Activated CD8-positive, alpha-beta T cell treated with anti-CD3 and anti-CD28 coated beads, Interleukin-2, amount 10 ng/mL, durations not matched to agents 7 days and 5 days (primary cell): ENCODE results near the gene TRAPPC3L. TPM values are rescaled to one million over a fixed set of nuclear protein-coding genes. Genes with fewer than 3 reads are reported as not detected.

Experiments used
- ATAC-seq: fragments of 150-1000 bp; cut with Tn5 transposase; one replicate; pipeline ENCODE4 v1.10.0; 2021; ENCODE audit warnings: moderate library complexity
- CTCF ChIA-PET: fragments of 350-600 bp; sonication (Branson Sonifier 250); formaldehyde crosslinking; loops from one replicate; lab custom pipeline; 2021; ENCODE audit warnings: antibody characterized with exemption; lab: Charles Lee
- POLR2A ChIA-PET: fragments of 350-600 bp; sonication (Branson Sonifier 250); formaldehyde crosslinking; loops from one replicate; lab custom pipeline; 2021; ENCODE audit warnings: antibody characterized with exemption; lab: Charles Lee
- DNase-seq: peaks from one replicate; pipeline ENCODE4 v3.0.0-alpha.2; 2020
- H3K27ac Mint-ChIP-seq: one replicate; pipeline ENCODE4 v1.8.0; 2021; ENCODE audit warnings: mild to moderate bottlenecking, mixed read lengths
- H3K27me3 Mint-ChIP-seq: one replicate; pipeline ENCODE4 v1.8.0; 2021; ENCODE audit warnings: low read depth, mixed read lengths
- H3K36me3 Mint-ChIP-seq: one replicate; pipeline ENCODE4 v1.8.0; 2021; ENCODE audit warnings: low read depth, mixed read lengths
- H3K4me1 Mint-ChIP-seq: one replicate; pipeline ENCODE4 v1.8.0; 2021; ENCODE audit warnings: low read depth, mixed read lengths
- H3K4me3 Mint-ChIP-seq: one replicate; pipeline ENCODE4 v1.8.0; 2021; ENCODE audit warnings: mild to moderate bottlenecking, mixed read lengths
- H3K9me3 Mint-ChIP-seq: one replicate; pipeline ENCODE4 v1.8.0; 2022; ENCODE audit warnings: mixed read lengths; ENCODE audit not compliant: insufficient read depth
- total RNA-seq, 2 experiments: library from RNA; stranded (reverse); gene quantifications; one replicate each; pipeline ENCODE4 v1.2.3, GENCODE V29; 2021

The TRAPPC3L gene
- total RNA-seq, 2 experiments from 2014 or later = not detected

- peaks cover 19% of the 10 kb centered on the region for H3K27me3 Mint-ChIP-seq
- H3K9me3 Mint-ChIP-seq = no peaks in the 10 kb centered on the region
- no peak for DNase-seq
- CTCF ChIA-PET = interaction anchor here (0.6 to 4.6 kb wide), 4 partner anchors 8 to 87 kb away, joined by 3 to 24 read pairs (median 3); no protein-coding TSS in a partner anchor
- H3K4me3 Mint-ChIP-seq = no peak overlapping the region
- no peak overlapping the region for H3K27ac Mint-ChIP-seq
- H3K36me3 Mint-ChIP-seq = no peaks in the 10 kb centered on the region
- no peak for ATAC-seq
- H3K4me1 Mint-ChIP-seq = peaks cover 46% of the 10 kb centered on the region
- POLR2A ChIA-PET = no interaction called here
Observed at GRCh38 chr6:116447052-116447451, 98.4 kb downstream of the TRAPPC3L start.

GRCh38 chr6:116446399-116446798, 99.1 kb downstream of the TRAPPC3L start:
- ChIA-PET CTCF (interaction anchor here (0.8 to 4.6 kb wide), 4 partner anchors 9 to 114 kb away, joined by 3 to 24 read pairs (median 8); no protein-coding TSS in a partner anchor), POLR2A (no interaction called here)
- H3K27ac Mint-ChIP-seq = no peak overlapping the region
- H3K27me3 Mint-ChIP-seq = peaks cover 25% of the 10 kb centered on the region
- no peaks in the 10 kb centered on the region for H3K36me3 Mint-ChIP-seq
- ATAC-seq (no peak), DNase-seq (no peak)
- H3K4me1 Mint-ChIP-seq = peaks cover 42% of the 10 kb centered on the region
- H3K4me3 Mint-ChIP-seq = no peak overlapping the region
- H3K9me3 Mint-ChIP-seq = no peaks in the 10 kb centered on the region

GRCh38 chr6:116445102-116445501, 100.4 kb downstream of the TRAPPC3L start:
- H3K9me3 Mint-ChIP-seq = no peaks in the 10 kb centered on the region
- ChIA-PET POLR2A (no interaction called here), CTCF (interaction anchor here (0.6 to 4.6 kb wide), 15 partner anchors 10 to 175 kb away, joined by 3 to 24 read pairs (median 3); no protein-coding TSS in a partner anchor)
- H3K27me3 Mint-ChIP-seq = peaks cover 31% of the 10 kb centered on the region
- ATAC-seq = peak; percentile 29
- DNase-seq = peak; percentile 40
- peak overlapping the region; percentile 12 for H3K27ac Mint-ChIP-seq
- peaks cover 30% of the 10 kb centered on the region for H3K4me1 Mint-ChIP-seq
- H3K36me3 Mint-ChIP-seq = no peaks in the 10 kb centered on the region
- no peak overlapping the region for H3K4me3 Mint-ChIP-seq

Other genes starting within 250 kb of the TRAPPC3L start
- gene DSE, start 174.7 kb downstream of the TRAPPC3L start, total RNA-seq = 1 to 10 TPM; 3.7 to 3.8 TPM
- 10 to 100 TPM; 19.3 to 20.6 TPM for gene CALHM6, start 84.3 kb downstream of the TRAPPC3L start, total RNA-seq
- gene CALHM5, start 34.0 kb downstream of the TRAPPC3L start, total RNA-seq = not detected
- not detected for gene CALHM4, start 8.1 kb upstream of the TRAPPC3L start, total RNA-seq
- 10 to 100 TPM; 39.8 to 45.2 TPM for gene RWDD1, start 25.8 kb upstream of the TRAPPC3L start, total RNA-seq
- under 1 TPM; 0.18 to 0.29 TPM for gene RSPH4A, start 70.8 kb upstream of the TRAPPC3L start, total RNA-seq
- 10 to 100 TPM; 19.1 to 22.5 TPM for gene ZUP1, start 123.1 kb upstream of the TRAPPC3L start, total RNA-seq
- 10 to 100 TPM in 1 of 2 experiments, 1 to 10 TPM in 1; 9.8 to 11.0 TPM for gene KPNA5, start 135.5 kb upstream of the TRAPPC3L start, total RNA-seq
- gene FAM162B, start 220.0 kb upstream of the TRAPPC3L start, total RNA-seq = not detected